K562 (cell line): ENCODE measurements around the gene GP1BB. TPM values are rescaled to one million over a fixed set of nuclear protein-coding genes. Genes with fewer than 3 reads are reported as not detected.
A peak's percentile ranks its signal among the peaks of the same experiment; 100 is the strongest.

Experiments used
- MTF1 ChIP-seq: fragments of 250-450 bp; sonication (Bioruptor Pico); IDR thresholded peaks from 2 replicates; pipeline ENCODE4 v1.9.0; 2021; ENCODE audit warnings: moderate library complexity, mild to moderate bottlenecking, inconsistent platforms, borderline replicate concordance
- NR2F6 ChIP-seq: fragments of 450-650 bp; formaldehyde crosslinking; IDR thresholded peaks from 2 replicates; pipeline ENCODE4 v1.4.0; 2020; ENCODE audit warnings: mild to moderate bottlenecking
- OTX1 ChIP-seq: fragments of 450-650 bp; formaldehyde crosslinking; IDR thresholded peaks from 2 replicates; pipeline ENCODE4 v1.4.0; 2022; ENCODE audit warnings: mild to moderate bottlenecking
- SAP30 ChIP-seq: fragments of 200-600 bp; sonication (generic); IDR thresholded peaks from 2 replicates; pipeline ENCODE4 v1.6.1; 2012; ENCODE audit warnings: borderline replicate concordance, low read depth, mild to moderate bottlenecking, moderate library complexity, low read length, control low read depth, inconsistent platforms; ENCODE audit not compliant: insufficient read depth, poor library complexity, severe bottlenecking
- SRF ChIP-seq, 2 experiments: fragments of 250-450, 450-650 bp in 1 of 2; sonication (Bioruptor Pico) in 1 of 2; sonication (generic) in 1 of 2; formaldehyde crosslinking; IDR thresholded peaks; 2 replicates each; pipeline versions ENCODE4 v1.5.0 to v1.5.1; 2020 to 2022; ENCODE audit warnings: mild to moderate bottlenecking in 1 of 2, missing genetic modification reagents in 1 of 2
- USF2 ChIP-seq: sonication (generic); formaldehyde crosslinking; IDR thresholded peaks from 2 replicates; pipeline ENCODE4 v1.5.0; 2020; ENCODE audit warnings: missing genetic modification reagents
- ZBED1 ChIP-seq: IDR thresholded peaks from 2 replicates; pipeline ENCODE4 v1.6.1; 2014
- ZNF232 ChIP-seq: sonication (generic); formaldehyde crosslinking; IDR thresholded peaks from 2 replicates; pipeline ENCODE4 v1.8.0; 2022; ENCODE audit warnings: mild to moderate bottlenecking, missing genetic modification reagents
- polyA plus RNA-seq, 8 experiments: library from polyadenylated mRNA; depleted of rRNA in 4 of 8; stranded (reverse) in 5 of 8; unstranded in 3 of 8; fragments of >200 nt; fragmentation: Nextera tagmentation in 2 of 8; fragmentation: Illumina TruSeq in 1 of 8; extraction: Ambion mirVana in 2 of 8; extraction: Trizol in 1 of 8; gene quantifications; 2 replicates each; pipeline versions ENCODE4 v1.2.1 to v1.2.3, GENCODE V29; 2011 to 2014; ENCODE audit warnings: inconsistent platforms in 1 of 8, missing spikeins in 1 of 8
- total RNA-seq, 7 experiments: library from RNA; depleted of rRNA in 6 of 7; stranded (reverse); fragments of >200 nt in 6 of 7; fragmentation: Illumina TruSeq in 2 of 7; extraction: Trizol in 2 of 7; gene quantifications; 2 replicates each; pipeline versions ENCODE4 v1.2.1 to v1.2.3, GENCODE V29; 2011 to 2021; ENCODE audit warnings: low replicate concordance in 1 of 7
- TF ChIP-seq, protein P1 (sequence below): fragments of 450-650 bp; IDR thresholded peaks from 2 replicates; pipeline ENCODE4 v1.6.1; 2018; ENCODE audit not compliant: partially characterized antibody

GP1BB gene
- total and polyA plus RNA-seq, 9 of the 15 experiments (the other 6 are each of a cell fraction or from before 2014, with no cell fraction given): 0.69 to 162 (median 2.8) TPM

DNA sequence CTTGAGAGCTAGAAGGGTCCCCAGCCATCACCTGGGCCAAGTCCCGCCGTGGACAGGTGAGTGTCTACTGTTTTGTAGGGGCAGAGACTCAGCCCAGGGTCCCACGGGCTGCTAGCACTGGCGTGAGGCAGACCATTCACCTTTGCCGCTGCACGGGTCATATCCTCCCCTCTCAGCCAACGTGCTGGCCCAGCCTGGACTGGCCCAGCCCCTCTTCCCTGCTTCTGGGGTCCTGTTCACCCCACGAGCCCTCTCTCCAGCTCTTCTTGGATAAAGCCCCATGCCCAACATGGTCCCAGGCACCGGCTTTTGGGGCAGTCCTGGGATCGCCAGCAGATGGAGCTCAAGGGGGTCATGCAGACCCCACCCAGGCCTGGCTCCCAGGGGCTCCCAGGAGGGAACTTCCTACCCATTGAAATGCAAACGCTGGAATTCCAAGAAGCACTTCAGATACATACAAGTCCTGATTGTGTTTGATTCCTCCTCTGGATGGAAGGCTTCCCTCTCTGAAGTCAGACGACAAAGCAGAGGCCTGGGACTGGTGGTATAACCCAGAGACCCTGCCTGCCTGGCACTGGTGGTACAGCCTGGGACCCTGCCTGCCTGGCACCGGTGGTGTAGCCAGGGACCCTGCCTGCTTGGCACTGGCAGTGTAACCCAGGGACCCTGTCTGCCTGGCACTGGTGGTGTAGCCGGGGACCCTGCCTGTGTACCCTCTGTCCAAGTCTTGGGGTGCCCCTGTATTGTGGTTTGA lies 18.0 kb upstream of the GP1BB start (continued):
- TF ChIP-seq USF2 (CRISPR knock-in tag) (0 out of 2 replicates have a peak, but pooled peaks have one; percentile 12), SRF (CRISPR knock-in tag; IDR thresholded peaks at IDR 0.05) (0 out of 4 replicates have a peak, but pooled peaks of 1 of the 2 experiments have one; percentile 9), SAP30 (no peak), OTX1 (CRISPR knock-in tag) (no peak), ZNF232 (CRISPR knock-in tag) (no peak), NR2F6 (peak; percentile 41; the same call in 1 of the 2 replicates), ZBED1 (0 out of 2 replicates have a peak, but pooled peaks have one; percentile 47), MTF1 (CRISPR knock-in tag) (peak; percentile 54; the same call in 1 of the 2 replicates)
- TF ChIP-seq, protein P1, sequence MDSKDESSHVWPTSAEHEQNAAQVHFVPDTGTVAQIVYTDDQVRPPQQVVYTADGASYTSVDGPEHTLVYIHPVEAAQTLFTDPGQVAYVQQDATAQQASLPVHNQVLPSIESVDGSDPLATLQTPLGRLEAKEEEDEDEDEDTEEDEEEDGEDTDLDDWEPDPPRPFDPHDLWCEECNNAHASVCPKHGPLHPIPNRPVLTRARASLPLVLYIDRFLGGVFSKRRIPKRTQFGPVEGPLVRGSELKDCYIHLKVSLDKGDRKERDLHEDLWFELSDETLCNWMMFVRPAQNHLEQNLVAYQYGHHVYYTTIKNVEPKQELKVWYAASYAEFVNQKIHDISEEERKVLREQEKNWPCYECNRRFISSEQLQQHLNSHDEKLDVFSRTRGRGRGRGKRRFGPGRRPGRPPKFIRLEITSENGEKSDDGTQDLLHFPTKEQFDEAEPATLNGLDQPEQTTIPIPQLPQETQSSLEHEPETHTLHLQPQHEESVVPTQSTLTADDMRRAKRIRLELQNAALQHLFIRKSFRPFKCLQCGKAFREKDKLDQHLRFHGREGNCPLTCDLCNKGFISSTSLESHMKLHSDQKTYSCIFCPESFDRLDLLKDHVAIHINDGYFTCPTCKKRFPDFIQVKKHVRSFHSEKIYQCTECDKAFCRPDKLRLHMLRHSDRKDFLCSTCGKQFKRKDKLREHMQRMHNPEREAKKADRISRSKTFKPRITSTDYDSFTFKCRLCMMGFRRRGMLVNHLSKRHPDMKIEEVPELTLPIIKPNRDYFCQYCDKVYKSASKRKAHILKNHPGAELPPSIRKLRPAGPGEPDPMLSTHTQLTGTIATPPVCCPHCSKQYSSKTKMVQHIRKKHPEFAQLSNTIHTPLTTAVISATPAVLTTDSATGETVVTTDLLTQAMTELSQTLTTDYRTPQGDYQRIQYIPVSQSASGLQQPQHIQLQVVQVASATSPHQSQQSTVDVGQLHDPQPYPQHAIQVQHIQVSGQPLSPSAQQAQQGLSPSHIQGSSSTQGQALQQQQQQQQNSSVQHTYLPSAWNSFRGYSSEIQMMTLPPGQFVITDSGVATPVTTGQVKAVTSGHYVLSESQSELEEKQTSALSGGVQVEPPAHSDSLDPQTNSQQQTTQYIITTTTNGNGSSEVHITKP: peak; percentile 30
